Stomach (tissue), 4 donors: ENCODE results near the gene RNF44.

Source experiments
- POLR2A ChIP-seq, 4 donors: fragments of 450-650 bp; IDR thresholded peaks; one replicate each; pipeline ENCODE4 v1.6.1; 2016; ENCODE audit warnings: antibody characterized with exemption in 4 of 4, control low read depth in 2 of 4, mild to moderate bottlenecking in 1 of 4, moderate library complexity in 1 of 4
- POLR2AphosphoS5 ChIP-seq, 3 donors: sonication (generic); formaldehyde crosslinking; IDR thresholded peaks; one replicate each; pipeline ENCODE4 v1.6.1; 2016; ENCODE audit warnings: antibody characterized with exemption in 3 of 3
- TF ChIP-seq, protein P1 (sequence below), 7 experiments: fragments of 450-650 bp in 4 of 7; fragments of 200-600 bp in 3 of 7; sonication (generic) in 3 of 7; IDR thresholded peaks; one replicate each; pipeline ENCODE4 v1.5.1; 2016 to 2019; ENCODE audit warnings: antibody characterized with exemption in 7 of 7, control low read depth in 2 of 7, mild to moderate bottlenecking in 1 of 7

- no peak for TF ChIP-seq POLR2A (IDR thresholded peaks at IDR 0.05)
- TF ChIP-seq, protein P1, sequence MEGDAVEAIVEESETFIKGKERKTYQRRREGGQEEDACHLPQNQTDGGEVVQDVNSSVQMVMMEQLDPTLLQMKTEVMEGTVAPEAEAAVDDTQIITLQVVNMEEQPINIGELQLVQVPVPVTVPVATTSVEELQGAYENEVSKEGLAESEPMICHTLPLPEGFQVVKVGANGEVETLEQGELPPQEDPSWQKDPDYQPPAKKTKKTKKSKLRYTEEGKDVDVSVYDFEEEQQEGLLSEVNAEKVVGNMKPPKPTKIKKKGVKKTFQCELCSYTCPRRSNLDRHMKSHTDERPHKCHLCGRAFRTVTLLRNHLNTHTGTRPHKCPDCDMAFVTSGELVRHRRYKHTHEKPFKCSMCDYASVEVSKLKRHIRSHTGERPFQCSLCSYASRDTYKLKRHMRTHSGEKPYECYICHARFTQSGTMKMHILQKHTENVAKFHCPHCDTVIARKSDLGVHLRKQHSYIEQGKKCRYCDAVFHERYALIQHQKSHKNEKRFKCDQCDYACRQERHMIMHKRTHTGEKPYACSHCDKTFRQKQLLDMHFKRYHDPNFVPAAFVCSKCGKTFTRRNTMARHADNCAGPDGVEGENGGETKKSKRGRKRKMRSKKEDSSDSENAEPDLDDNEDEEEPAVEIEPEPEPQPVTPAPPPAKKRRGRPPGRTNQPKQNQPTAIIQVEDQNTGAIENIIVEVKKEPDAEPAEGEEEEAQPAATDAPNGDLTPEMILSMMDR (IDR thresholded peaks at IDR 0.05): no peak
- no peak for TF ChIP-seq POLR2AphosphoS5 (IDR thresholded peaks at IDR 0.05)
Measured at GRCh38 chr5:176521699-176522263, 15.4 kb downstream of the RNF44 start.
